Stimulated activated CD8-positive, alpha-beta memory T cell treated with anti-CD3 and anti-CD28 coated beads, Interleukin-4, amount 100 ng/mL, for 1 hour (primary cell): ENCODE data around the gene SMARCA2.
"Not testable (repeated sequence)": the region's sequence is repeated elsewhere in the genome, so short reads cannot be mapped to it uniquely, and the experiment has no call there.

Experiments used
- DNase-seq, 2 donors: peaks; one replicate each; pipeline ENCODE4 v3.0.0-alpha.2; 2020; ENCODE audit warnings: low read depth in 2 of 2, low spot score in 1 of 2

The SMARCA2 gene

GRCh38 chr9:2134391-2134790 lies 119.2 kb downstream of the SMARCA2 start:
- no peak for DNase-seq

DNA sequence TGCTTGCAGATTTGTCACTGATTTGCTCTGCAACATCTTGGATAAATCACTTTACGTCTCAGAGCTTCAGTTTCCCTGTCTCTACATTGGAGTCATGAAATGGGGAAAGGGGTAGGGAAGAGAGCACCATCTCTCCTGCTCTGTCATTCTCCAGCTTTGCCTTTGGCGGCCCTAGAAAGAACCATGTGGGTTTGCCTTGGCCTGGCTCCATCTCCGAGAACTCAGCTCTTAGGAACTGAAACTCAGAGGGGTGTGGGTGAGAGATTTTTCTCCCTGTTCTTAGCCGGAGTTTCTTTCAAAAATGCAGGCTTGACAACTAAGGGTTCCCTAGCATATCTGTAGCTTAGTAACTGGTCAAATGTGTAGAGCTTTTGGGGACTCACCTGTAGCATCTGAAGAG lies 123.5 kb downstream of the SMARCA2 start:
- no peak for DNase-seq

DNA sequence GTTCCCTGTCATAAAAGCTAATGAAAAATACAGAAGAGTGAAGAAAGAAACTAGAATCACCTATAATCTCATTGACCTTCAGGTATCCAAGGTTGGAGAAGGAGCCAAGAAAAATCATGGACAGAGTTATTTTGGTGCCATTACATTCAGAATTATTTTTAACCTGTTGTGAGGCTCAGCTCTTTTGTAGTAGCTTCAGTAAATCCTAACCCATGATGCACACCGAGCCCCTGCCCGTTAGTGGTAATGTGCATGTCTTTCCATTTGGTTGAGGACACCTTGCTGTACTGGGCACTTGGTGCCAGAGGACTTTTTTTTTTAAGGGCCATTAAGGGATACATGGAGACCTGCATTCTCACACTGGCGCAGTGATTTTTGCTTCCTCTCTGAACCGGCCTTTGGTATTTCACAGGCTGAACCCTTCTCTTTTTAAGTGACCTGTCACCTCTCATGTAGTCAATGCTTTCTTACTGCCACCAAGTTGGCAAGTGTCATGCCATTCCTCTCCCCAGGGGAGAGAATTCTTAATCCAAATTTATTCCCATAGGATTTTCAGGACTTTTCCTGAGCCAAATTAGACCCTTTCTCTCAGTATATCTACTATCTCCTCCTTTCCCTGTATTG lies 125.6 kb downstream of the SMARCA2 start:
- DNase-seq: no peak

DNA sequence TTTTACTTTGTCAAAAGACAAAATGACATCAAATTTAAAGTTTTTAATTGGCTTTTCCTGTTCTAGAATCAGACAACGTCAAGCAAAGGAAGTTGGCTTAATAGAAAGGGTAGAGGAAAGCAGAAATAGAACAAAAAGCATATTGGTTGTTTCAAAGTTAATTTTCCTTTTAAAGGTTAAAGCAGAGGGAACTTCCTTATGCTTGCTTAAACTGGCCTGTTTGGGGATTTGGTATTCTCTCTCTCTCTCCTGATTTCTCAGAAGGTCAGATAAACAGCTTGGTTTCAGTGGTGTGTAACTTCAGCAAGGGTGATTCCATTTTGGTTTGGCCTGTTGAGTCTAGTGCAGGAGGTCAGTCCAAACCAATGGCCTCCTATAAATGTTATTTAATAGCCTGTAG lies 127.1 kb downstream of the SMARCA2 start:
- DNase-seq: no peak

- DNase-seq: no peak
Observed at GRCh38 chr9:2144619-2145018, 129.5 kb downstream of the SMARCA2 start.

GRCh38 chr9:2145746-2146145 lies 130.6 kb downstream of the SMARCA2 start:
- no peak for DNase-seq

DNA sequence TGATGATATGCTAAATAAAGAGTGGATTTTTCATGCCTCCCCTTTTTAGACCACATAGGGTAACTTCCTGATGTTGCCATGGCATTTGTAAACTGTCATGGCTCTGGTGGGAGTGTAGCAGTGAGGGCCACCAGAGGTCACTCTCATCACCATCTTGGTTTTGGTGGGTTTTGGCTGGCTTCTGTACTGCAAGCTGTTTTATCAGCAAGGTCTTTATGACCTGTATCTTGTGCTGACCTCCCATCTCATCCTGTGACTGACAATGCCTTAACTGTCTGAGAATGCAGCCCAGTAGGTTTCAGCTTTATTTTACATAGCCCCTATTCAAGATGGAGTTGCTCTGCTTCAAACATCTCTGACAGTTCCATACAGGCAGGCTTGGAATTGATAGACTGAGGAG lies 131.6 kb downstream of the SMARCA2 start:
- DNase-seq: not testable (repeated sequence)

DNA sequence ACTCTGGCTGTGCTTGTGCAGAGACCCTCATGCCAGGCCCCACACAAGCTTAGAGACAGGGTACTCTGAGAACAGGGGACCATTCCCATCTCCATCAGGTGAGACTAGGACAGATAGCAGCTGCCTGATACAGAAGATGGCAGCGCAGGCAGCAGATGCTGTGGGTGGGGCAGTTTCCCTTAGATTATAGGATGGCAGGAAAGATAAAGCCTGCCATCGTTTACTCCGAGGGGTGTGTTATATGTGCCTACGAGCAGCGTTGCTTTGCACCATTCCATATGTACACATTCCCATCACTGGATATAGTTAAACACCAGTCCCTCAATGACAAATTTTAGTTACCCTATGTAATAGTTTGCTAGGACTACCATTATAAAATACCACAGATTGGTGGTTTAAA lies 135.2 kb downstream of the SMARCA2 start:
- DNase-seq: no peak

DNA sequence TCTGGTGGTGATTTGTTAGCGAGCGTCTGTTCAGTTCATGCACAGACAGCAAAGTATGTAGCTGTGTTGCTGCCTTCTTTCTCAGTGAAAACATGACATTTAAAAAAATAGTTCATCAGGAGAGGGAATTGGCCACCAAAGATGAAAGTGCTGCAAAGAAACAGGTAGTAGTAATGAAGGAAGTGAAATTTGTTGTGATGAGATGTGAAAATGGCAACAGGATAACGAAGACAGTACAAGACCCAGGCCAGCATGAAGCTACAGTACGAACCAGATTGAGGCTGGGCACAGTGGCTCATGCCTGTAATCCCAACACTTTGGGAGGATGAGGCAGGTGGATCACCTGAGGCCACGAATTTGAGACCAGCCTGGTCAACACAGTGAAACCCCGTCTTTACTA lies 136.0 kb downstream of the SMARCA2 start:
- DNase-seq: no peak

DNA sequence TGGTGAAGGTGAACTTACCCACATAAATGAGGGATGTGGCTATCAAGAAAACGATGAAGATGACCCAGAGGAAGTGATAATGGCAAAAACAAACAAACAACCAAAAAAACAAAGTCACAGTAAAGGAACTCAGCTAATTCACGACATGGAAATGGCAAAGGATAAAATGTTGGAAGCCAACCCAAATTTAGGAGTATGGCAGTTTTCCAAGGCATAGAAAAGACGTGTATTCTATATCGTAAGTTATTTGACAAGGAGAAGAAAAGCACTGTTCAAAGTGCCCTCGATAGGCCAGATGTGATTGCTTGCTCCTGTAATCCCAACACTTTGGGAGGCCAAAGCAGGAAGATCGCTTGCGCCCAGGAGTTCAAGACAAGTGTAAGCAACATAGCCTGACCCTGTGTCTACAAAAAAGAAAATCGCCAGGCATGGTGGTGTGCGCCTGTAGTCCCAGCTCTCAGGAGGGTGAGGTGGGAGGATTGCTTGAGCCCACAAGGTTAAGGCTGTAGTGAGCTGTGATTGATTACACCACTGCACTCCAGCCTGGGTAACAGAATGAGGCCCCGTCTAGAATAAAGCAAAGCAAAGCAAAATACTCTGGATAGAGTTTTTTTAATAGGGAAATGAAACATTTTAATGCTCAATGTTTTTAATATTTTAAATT lies 138.0 kb downstream of the SMARCA2 start:
- DNase-seq: no peak

GRCh38 chr9:2153630-2154217 lies 138.6 kb downstream of the SMARCA2 start:
- no peak for DNase-seq

DNA sequence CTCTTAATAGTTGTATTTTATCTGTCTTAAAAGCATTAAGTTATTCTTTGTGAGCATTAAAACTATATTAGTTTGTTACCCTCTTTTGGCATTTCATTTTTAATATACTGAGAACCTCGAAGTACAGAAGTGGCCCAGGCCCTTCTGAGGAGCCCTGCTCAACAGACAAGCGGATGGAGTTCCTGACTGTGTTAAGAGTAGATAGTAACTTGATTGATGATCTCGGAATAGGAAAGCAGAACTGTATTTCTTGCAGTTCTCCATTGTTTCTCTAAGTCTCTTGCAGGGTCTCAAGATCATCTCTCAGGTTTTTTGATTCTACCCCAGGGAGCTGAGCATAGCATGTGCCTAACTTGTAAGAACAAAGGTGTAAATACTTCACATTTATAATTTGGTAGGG lies 139.6 kb downstream of the SMARCA2 start:
- no peak for DNase-seq

DNA sequence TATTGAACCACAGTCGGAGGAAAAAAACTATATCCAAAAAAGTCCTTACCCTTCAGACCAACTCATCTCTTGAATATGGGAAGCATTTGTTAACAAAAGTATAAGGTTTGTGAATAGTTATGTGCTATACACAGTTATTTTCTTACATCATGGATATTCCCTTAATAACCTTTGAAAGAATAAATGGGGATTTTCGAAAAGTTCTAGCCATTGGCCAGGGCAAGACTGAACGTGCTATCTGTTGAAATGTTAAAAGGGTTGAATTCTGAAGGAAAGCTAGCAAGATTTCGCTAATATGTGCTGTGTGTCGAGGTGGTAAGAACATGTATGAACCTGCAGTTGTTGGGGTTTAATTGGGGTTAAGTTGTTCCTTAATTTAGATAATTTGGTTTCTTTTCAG lies 140.8 kb downstream of the SMARCA2 start:
- no peak for DNase-seq

DNA sequence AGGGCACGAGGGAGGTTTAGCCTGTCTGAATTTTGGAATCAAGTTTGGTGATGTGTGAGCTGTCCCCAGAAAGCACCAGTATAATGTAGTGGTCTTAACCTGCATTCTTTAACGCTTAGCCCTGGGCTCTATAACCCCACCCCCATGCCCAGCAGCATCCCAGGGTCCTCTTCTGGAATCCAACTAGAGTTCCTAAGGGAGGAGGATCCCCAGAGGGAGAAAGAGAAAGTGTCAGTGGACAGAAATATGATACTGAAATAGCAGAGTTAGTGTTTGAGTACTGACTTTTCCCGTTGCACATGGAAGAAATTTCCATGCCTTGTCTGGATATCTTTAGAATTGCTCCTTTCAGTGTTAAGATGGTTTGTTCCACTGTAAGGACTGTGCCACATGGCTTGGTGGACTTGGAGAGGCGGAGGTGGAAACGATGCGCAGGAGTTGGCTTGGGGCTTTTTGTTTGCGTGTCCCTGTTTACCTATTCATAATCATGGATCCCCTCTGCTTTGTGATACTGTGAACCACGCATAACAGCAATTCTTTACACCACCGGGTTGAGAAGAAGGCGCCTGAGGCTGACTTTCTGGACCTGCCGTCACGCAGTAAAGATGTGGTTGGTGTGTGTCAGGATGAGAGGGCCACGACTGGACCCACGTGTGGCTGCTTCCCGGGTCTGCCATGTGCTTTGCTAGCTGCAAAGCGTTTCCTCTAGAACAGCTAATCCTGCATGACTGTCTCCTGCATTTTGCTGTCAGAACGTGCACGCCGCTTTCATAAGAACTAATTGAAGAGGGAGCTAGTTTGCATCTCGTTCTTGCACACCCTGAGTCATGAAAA lies 142.3 kb downstream of the SMARCA2 start:
- no peak for DNase-seq

GRCh38 chr9:2158111-2158610 lies 143.0 kb downstream of the SMARCA2 start:
- peak in 1 of 2 donors; percentile 4 for DNase-seq

DNA sequence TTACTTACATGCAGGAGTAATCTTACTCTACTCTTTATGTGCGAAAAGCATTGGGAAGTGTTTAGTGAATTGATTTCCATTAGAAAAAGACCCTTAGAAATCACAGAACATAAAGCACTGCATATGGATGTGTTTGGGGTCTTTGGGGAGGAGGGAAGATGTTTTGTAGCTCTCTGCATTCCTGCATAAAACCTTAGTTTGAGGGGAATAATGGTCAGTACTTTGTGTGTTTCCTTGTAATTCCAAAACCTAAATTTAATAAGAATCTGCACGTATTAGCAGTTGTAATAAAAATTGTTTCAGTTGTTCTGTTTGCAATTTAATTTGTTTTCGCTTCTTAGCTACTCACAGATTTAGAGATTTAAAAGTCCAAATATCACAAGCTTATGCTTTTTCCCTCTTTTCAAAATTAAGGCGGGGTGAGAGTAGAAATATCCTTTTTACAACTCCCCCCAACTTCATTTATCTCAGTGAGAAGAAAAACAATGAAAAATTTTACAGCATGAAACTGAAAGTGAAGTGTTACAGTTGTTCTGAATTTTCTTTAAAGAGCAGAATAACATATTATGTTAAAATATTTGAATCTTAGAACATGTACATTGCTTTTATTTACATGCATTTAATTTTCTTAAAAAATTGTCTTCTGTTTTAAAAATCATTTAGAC lies 143.8 kb downstream of the SMARCA2 start:
- DNase-seq: no peak

DNA sequence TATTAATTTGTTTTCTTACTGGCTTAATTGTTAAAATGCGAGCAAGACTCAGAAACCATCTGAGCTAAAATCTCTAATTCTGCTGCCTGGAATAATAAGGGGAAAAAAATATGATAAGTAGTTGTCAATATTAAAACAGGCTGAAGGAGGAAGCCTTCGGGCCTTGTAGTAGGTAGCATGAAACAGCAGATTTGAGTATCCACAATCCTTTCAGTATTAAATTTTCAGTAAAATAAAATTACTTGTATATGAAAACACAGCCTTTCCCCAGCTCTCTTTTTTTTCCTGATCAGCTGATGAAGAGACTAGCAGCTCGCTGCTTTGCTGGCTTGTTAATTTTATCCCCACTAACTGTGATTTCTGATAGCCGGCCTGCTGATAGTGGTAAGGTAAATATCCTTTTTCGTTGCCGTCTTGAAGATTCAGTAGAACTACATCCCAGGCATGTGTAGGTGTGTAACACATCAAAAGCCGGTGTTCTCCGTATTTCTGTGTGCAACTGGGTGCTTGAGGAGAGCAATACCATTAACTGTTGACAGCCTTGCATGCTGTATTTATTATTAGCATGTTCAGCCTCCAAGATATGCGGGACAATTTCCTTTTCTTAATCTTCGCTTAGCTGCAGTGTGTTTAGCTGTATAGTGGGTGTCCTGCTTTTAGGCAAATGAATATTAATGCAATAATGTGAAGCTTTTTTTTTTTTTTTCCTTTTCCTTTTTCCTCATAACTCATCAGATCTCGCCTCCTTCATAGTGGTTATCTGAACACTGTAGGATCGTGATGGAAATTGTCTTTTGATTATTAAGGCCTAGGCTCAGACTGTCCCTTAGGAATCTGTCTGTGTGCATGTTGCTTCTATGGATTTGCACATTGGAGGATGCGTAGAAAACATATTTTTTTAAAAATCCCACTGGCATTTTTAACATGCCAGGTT lies 144.6 kb downstream of the SMARCA2 start:
- no peak for DNase-seq

DNA sequence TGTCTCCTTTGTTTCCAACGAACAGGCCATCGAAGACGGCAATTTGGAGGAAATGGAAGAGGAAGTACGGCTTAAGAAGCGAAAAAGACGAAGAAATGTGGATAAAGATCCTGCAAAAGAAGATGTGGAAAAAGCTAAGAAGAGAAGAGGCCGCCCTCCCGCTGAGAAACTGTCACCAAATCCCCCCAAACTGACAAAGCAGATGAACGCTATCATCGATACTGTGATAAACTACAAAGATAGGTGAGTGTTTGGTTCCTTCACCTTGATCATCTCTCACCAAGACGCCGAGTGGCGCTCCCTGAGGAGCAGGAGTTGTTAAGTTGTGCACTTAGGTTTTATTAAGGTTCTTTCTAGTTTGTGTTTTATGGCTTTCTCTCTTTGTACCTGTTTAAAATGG lies 146.5 kb downstream of the SMARCA2 start:
- no peak for DNase-seq

DNA sequence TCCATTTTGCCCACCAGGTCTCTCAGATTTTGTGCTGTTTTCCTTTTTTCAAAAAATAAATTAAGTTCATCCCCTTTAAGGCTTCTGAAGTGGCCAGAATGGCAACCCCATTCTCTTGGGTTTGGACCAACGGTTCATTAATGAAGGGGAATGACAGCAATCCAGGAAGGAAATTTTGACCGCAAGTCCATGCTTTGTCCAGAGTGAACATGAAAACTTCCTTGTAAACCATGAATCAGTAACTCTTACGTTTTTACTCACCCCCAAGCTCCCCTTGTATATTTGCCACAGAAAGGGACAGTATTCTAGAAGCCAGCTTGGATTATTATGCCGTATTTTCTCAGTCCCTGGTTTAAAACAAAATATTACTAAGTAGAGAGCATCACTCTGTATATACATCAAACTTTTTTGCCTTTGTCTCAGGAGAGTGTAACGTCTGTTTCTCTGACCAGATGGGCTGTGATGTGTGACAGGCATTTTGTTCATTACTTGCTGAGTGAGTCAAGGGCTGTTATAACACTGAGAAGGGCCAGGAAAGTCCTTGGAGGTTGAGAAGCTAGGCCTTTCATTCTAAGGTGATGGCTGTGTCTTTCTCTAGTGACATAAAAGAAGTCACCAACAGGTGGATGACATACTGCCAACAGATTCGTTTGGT lies 148.2 kb downstream of the SMARCA2 start:
- no peak for DNase-seq

- DNase-seq: no peak
Observed at GRCh38 chr9:2164268-2164667, 149.1 kb downstream of the SMARCA2 start.
